Right lobe of liver (tissue), 6 donors: ENCODE data around the gene CDH6. TPM values are rescaled to one million over a fixed set of nuclear protein-coding genes. Genes with fewer than 3 reads are reported as not detected.
A peak's percentile ranks its signal among the peaks of the same experiment; 100 is the strongest.

Experiments
- ATAC-seq, 4 donors: fragments of 200-7000 bp; cut with Tn5 transposase; one replicate each; pipeline ENCODE4 v1.9.1; 2020; ENCODE audit warnings: mild to moderate bottlenecking in 4 of 4, moderate library complexity in 4 of 4
- DNase-seq, 3 donors: peaks; one replicate each; pipeline ENCODE4 v3.0.0-alpha.2; 2020
- H3K27ac ChIP-seq, 3 donors: fragments of 200-600 bp; one replicate each; pipeline ENCODE4 v1.8.0; 2022
- H3K27me3 ChIP-seq, 2 donors: fragments of 200-600 bp; one replicate each; pipeline ENCODE4 v1.8.0; 2022
- H3K36me3 ChIP-seq, 4 donors: fragments of 200-600 bp; sonication (generic) in 1 of 4; one replicate each; pipeline versions ENCODE4 v1.5.1 to v1.8.0; 2017 to 2022; ENCODE audit warnings: control low read depth in 1 of 4
- H3K4me1 ChIP-seq, 4 donors: fragments of 200-600 bp; sonication (generic) in 1 of 4; one replicate each; pipeline versions ENCODE4 v1.5.1 to v1.8.0; 2017 to 2022; ENCODE audit warnings: control low read depth in 1 of 4
- H3K4me3 ChIP-seq, 3 donors: fragments of 200-600 bp; one replicate each; pipeline ENCODE4 v1.8.0; 2022
- H3K9me3 ChIP-seq, 4 donors: fragments of 200-600 bp; sonication (generic) in 1 of 4; one replicate each; pipeline versions ENCODE4 v1.5.1 to v1.8.0; 2017 to 2022; ENCODE audit warnings: control low read depth in 1 of 4
- CTCF ChIP-seq, 4 donors: fragments of 200-600 bp in 3 of 4; fragments of 450-650 bp in 1 of 4; IDR thresholded peaks; one replicate each; pipeline versions ENCODE4 v1.5.1 to v1.8.0; 2016 to 2022; ENCODE audit warnings: antibody characterized with exemption in 4 of 4, mild to moderate bottlenecking in 2 of 4
- POLR2A ChIP-seq: fragments of 450-650 bp; IDR thresholded peaks from one replicate; pipeline ENCODE4 v1.6.1; 2017; ENCODE audit warnings: antibody characterized with exemption, mild to moderate bottlenecking
- WGBS: methylation state at CpG from one replicate; pipeline ENCODE4 v1.1.6; 2018; ENCODE audit warnings: low coverage, low lambda C conversion rate; ENCODE audit not compliant: insufficient coverage; ENCODE audit errors: missing lambda C conversion rate; 5-methylcytosine and 5-hydroxymethylcytosine counted together
- intact Hi-C, 2 donors: fragments of 100-400 bp; cut with DNase I; formaldehyde crosslinking; loops; one replicate each; pipeline versions ENCODE4 v1.11.2 to v1.14.1; 2022
- total RNA-seq, 6 experiments: library from RNA; depleted of rRNA in 2 of 6; stranded (reverse); fragments of >200 nt in 2 of 6; fragmentation: NEBNext Ultra II Directional in 3 of 6; extraction: Animal tissue kit (Norgen Biotek cat#: 25700) in 3 of 6; gene quantifications; one replicate each; pipeline versions ENCODE4 v1.1.0 to v1.2.4, GENCODE V29; 2016 to 2023
- donor health status: DM: no; HTN: yes; CAD: no.
- donor health status: DM: no; HTN: no; CAD: no.
- donor health status: DM: no; HTN: no; CAD: no.
- donor health status: DM: no; HTN: yes; CAD: no.
- donor health status: DM: no; HTN: yes; CAD: no.

CDH6 gene
- total RNA-seq, 6 experiments from 2014 or later: 0.49 to 1.8 (median 0.74) TPM

- no peak overlapping the region for H3K4me3 ChIP-seq
- H3K36me3 ChIP-seq: no peaks in the 10 kb centered on the region
- H3K27ac ChIP-seq: no peak overlapping the region
- no peak for DNase-seq
- 72% methylated on average over 3 of the region's 3 CpGs for WGBS
- no peak for TF ChIP-seq CTCF (IDR thresholded peaks at IDR 0.05)
- TF ChIP-seq POLR2A: no peak
- no peaks in the 10 kb centered on the region for H3K9me3 ChIP-seq
- no peaks in the 10 kb centered on the region for H3K27me3 ChIP-seq
- peak in 2 of 4 donors; percentile 58 to 62 for ATAC-seq
- intact Hi-C loops: no loop called here
- H3K4me1 ChIP-seq: no peaks in the 10 kb centered on the region
Observed at GRCh38 chr5:31218978-31219377, 25.5 kb downstream of the CDH6 start.

DNA sequence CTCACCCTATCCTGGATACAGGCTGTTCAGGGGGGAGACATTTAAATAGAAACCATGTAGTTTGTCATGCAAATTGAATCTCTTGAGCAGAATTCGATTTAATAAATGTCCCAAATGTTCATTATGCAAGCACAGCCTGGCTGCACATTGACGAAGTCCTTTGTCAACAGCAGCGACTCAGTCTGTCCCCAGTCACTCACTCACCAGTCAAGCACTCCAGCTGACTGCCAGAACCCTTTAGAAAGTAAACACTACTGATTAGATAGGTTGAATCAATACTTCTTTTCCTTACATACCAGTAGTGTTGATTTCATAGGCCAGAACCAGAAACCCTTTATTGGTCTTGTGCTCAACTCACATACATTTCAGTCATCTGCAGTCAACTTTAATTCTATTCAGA lies 27.5 kb downstream of the CDH6 start:
- H3K36me3 ChIP-seq: no peaks in the 10 kb centered on the region
- ATAC-seq: peak; percentile 57 to 99 (median 74)

GRCh38 chr5:31225118-31225517 lies 31.6 kb downstream of the CDH6 start:
- no peak for ATAC-seq
- Histone ChIP-seq H3K36me3 (no peaks in the 10 kb centered on the region), H3K9me3 (no peaks in the 10 kb centered on the region), H3K4me1 (no peaks in the 10 kb centered on the region), H3K27me3 (no peaks in the 10 kb centered on the region), H3K4me3 (no peak overlapping the region), H3K27ac (no peak overlapping the region)
- WGBS: 85% methylated on average over 5 of the region's 5 CpGs
- DNase-seq: no peak
- intact Hi-C loops: no loop called here
- no peak for TF ChIP-seq POLR2A
- TF ChIP-seq CTCF (IDR thresholded peaks at IDR 0.05): no peak

More for the DNA sequence above, 27.5 kb downstream of the CDH6 start:
- no peaks in the 10 kb centered on the region for H3K9me3 ChIP-seq
- no peaks in the 10 kb centered on the region for H3K4me1 ChIP-seq
- no peaks in the 10 kb centered on the region for H3K27me3 ChIP-seq
- intact Hi-C loops: no loop called here
- peak in 1 of 3 donors; percentile 49 for DNase-seq
- TF ChIP-seq CTCF (IDR thresholded peaks at IDR 0.05) (no peak), POLR2A (no peak)
- H3K27ac ChIP-seq: no peak overlapping the region
- no peak overlapping the region for H3K4me3 ChIP-seq
- WGBS: 10% methylated on average over 3 of the region's 3 CpGs

GRCh38 chr5:31225613-31226012 lies 32.1 kb downstream of the CDH6 start:
- H3K27ac ChIP-seq: no peak overlapping the region
- no peaks in the 10 kb centered on the region for H3K9me3 ChIP-seq
- TF ChIP-seq CTCF (IDR thresholded peaks at IDR 0.05): no peak
- TF ChIP-seq POLR2A: no peak
- H3K4me1 ChIP-seq: no peaks in the 10 kb centered on the region
- 75% methylated on average over 2 of the region's 3 CpGs for WGBS
- intact Hi-C loops: no loop called here
- no peaks in the 10 kb centered on the region for H3K36me3 ChIP-seq
- no peak for ATAC-seq
- H3K4me3 ChIP-seq: no peak overlapping the region
- DNase-seq: no peak
- no peaks in the 10 kb centered on the region for H3K27me3 ChIP-seq

DNA sequence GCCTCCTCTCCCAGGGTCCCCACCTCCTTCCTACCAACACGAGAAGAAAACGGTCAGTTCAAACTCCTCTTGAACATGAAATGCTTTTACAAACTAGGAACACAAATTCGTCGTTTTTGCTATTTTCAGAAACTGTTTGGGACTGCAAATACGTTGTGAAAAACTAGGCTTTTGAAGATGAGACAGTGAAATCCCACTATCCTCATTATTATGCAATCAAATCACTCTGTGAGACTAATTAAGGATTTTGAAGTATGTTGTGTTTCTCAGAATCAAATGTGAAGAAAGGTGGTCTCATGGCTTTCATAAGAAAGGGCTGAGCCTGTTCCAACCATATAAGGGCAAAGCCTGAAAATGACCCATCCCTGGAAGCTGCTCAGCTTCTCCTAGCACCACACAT lies 33.2 kb downstream of the CDH6 start:
- no peak for TF ChIP-seq CTCF (IDR thresholded peaks at IDR 0.05)
- TF ChIP-seq POLR2A: no peak
- Histone ChIP-seq H3K9me3 (no peaks in the 10 kb centered on the region), H3K4me1 (no peaks in the 10 kb centered on the region), H3K36me3 (no peaks in the 10 kb centered on the region), H3K4me3 (no peak overlapping the region), H3K27me3 (no peaks in the 10 kb centered on the region), H3K27ac (no peak overlapping the region)
- DNase-seq: no peak
- ATAC-seq: no peak
- intact Hi-C loops: no loop called here
- WGBS: 66% methylated on average over 5 of the region's 5 CpGs
